Prostate gland (tissue), 2 donors: Measurements from ENCODE around the gene GGT6.

ENCODE experiments used
- CTCF ChIP-seq, 4 experiments: fragments of 200-600 bp in 2 of 4; fragments of 450-650 bp in 2 of 4; sonication (generic) in 2 of 4; IDR thresholded peaks; 1 replicate in 3 of 4; 2 replicates in 1 of 4; pipeline ENCODE4 v1.5.1; 2016 to 2019; ENCODE audit warnings: antibody characterized with exemption in 4 of 4, mild to moderate bottlenecking in 2 of 4, moderate library complexity in 2 of 4
- POLR2A ChIP-seq: fragments of 450-650 bp; IDR thresholded peaks from one replicate; pipeline ENCODE4 v1.6.1; 2016; ENCODE audit warnings: antibody characterized with exemption, mild to moderate bottlenecking

DNA sequence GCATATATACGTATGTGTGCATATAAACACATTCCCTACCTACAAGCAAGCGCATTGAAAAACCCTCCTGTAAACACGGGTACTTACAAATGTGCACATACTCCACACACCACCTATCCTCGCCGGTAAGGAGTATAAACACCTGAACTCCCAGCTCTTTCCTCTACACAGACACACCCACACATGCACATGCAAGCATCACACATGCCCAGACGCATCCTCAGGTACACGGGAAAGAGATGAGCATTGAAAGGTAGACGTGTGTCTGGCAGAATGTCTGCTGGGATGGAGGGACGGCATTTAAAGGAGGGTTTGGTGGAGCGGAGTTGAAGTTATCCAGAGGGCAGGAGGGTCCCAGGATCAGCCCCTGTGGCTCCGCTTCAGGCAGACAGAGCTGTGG lies 19.3 kb upstream of the GGT6 start:
- TF ChIP-seq CTCF (IDR thresholded peaks at IDR 0.05) (no peak), POLR2A (no peak)
